ENCODE measurements around the gene LPCAT2. TPM values are rescaled to one million over a fixed set of nuclear protein-coding genes. Genes with fewer than 3 reads are reported as not detected.
A peak's percentile ranks its signal among the peaks of the same experiment; 100 is the strongest.

Gene LPCAT2
- polyA plus RNA-seq, 2 of the 4 experiments (the other 2 are of a cell fraction): 8.0 to 16.3 TPM

DNA sequence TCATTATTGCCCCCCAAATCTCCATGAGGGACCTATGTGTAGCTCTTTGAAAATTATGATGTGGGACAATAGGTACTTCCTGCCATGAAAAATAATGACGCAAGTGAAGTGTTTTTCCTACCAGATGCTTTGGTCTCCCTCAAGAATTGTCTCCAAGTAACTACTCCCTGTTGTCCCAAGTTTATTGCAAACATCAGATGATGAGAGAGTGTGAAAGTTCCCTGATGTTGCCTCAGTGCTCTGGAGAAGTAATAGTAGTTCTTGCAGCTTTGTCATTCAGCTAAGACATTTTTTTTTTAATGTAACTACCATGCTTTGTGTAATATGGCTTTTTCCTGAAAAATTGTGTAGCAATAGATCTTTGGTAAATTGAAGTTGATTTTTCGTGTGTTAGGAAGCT lies 20.1 kb downstream of the LPCAT2 start (continued):
- TF ChIP-seq, protein P1, sequence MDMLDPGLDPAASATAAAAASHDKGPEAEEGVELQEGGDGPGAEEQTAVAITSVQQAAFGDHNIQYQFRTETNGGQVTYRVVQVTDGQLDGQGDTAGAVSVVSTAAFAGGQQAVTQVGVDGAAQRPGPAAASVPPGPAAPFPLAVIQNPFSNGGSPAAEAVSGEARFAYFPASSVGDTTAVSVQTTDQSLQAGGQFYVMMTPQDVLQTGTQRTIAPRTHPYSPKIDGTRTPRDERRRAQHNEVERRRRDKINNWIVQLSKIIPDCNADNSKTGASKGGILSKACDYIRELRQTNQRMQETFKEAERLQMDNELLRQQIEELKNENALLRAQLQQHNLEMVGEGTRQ (IDR thresholded peaks at IDR 0.05): no peak
- TF ChIP-seq HEYL (CRISPR knock-in tag; IDR thresholded peaks at IDR 0.05): no peak
- TF ChIP-seq POLR2A (IDR thresholded peaks at IDR 0.05; ENCODE audit: low read length): no peak
- no peak for TF ChIP-seq RCOR1 (IDR thresholded peaks at IDR 0.05; ENCODE audit: low read depth, low read length)
- TF ChIP-seq KDM1A (IDR thresholded peaks at IDR 0.05; ENCODE audit: low read depth): no peak

DNA sequence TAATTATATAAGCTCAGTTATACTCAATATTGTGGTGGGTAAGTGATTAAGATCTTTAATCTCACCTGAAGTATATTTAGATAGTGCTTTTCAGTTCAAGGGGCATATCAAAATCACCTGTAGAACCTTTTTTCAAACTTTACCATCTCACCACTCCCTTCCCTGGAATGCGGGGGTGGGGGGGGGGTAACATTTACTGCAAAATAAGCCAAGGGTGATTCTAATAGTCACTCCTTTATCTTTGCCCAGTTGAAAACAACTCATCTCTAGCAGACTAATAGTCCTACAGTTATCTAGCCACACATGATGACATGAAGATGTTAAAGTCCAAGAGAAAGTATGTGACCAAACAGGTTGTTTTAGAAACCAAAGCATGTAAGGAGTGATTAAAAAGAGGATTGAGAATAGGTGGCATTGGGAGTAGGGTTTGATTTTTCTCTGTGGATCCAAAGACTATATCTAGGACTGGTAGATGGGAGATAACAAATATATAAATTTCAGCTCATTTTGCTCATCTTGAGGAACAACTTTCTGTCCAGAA lies 21.5 kb downstream of the LPCAT2 start:
- ChIA-PET POLR2A (no interaction called here), CTCF (interaction anchor here (1.0 to 8.2 kb wide), 2 partner anchors 9 to 65 kb away, joined by 3 to 47 read pairs; no protein-coding TSS in a partner anchor)
- no peak for TF ChIP-seq TFCP2L1 (CRISPR knock-in tag; IDR thresholded peaks at IDR 0.05)
- no peak for TF ChIP-seq RARB (CRISPR knock-in tag; IDR thresholded peaks at IDR 0.05)
- TF ChIP-seq JUN (IDR thresholded peaks at IDR 0.05): no peak
- no peak for TF ChIP-seq RFX5 (IDR thresholded peaks at IDR 0.05)
- TF ChIP-seq NPAS2 (CRISPR knock-in tag; IDR thresholded peaks at IDR 0.05; ENCODE audit: borderline replicate concordance): no peak
- TF ChIP-seq, protein P2, sequence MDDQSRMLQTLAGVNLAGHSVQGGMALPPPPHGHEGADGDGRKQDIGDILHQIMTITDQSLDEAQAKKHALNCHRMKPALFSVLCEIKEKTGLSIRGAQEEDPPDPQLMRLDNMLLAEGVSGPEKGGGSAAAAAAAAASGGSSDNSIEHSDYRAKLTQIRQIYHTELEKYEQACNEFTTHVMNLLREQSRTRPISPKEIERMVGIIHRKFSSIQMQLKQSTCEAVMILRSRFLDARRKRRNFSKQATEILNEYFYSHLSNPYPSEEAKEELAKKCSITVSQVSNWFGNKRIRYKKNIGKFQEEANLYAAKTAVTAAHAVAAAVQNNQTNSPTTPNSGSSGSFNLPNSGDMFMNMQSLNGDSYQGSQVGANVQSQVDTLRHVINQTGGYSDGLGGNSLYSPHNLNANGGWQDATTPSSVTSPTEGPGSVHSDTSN (IDR thresholded peaks at IDR 0.05): no peak
- TF ChIP-seq KDM1A (IDR thresholded peaks at IDR 0.05; ENCODE audit: low read depth): no peak
- TF ChIP-seq HOXB5 (CRISPR knock-in tag; IDR thresholded peaks at IDR 0.05): no peak
- no peak for TF ChIP-seq CBX2 (IDR thresholded peaks at IDR 0.05; ENCODE audit: borderline replicate concordance, low read depth)
- no peak for TF ChIP-seq EP300 (IDR thresholded peaks at IDR 0.05)
- TF ChIP-seq POLR2A (IDR thresholded peaks at IDR 0.05; ENCODE audit: low read length): no peak
- TF ChIP-seq HOXA7 (CRISPR knock-in tag; IDR thresholded peaks at IDR 0.05): no peak
- TF ChIP-seq MAFK (IDR thresholded peaks at IDR 0.05; ENCODE audit: partially characterized antibody): no peak
- Histone ChIP-seq H3K4me1 (no peaks in the 10 kb centered on the region), H3K9me3 (no peaks in the 10 kb centered on the region), H3K4me2 (no peak overlapping the region), H3K4me3 (no peak overlapping the region), H3K27ac (no peak overlapping the region)
- WGBS (ENCODE audit: missing lambda C conversion rate): 83% methylated on average over 1 of the region's 1 CpG
- ATAC-seq (no peak), DNase-seq (ENCODE audit: low read depth in 1 of 2, low spot score in 1 of 2) (no peak), FAIRE-seq (no peak)

DNA sequence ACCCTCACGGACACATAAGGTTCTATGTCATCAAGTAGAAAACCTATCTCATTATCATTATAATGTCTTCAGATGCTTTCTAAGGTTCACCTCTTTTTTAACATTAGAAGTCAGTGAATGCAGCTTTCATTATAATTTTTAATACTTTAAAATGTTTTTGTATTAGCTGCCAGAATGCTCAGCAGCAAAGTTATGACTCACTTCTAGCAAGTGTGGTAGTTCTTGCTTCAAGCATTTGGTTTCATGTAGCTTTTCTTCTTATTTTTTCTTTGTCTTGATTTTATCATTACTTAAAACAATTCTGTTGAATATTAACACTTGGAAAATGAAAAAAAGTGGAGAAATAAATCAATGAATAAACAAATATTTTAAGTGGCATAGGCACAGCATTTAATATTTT lies 23.4 kb downstream of the LPCAT2 start:
- H3K4me2 ChIP-seq: no peak overlapping the region
- ATAC-seq (no peak), FAIRE-seq (no peak), DNase-seq (ENCODE audit: low read depth in 1 of 2, low spot score in 1 of 2) (no peak)
- WGBS (ENCODE audit: missing lambda C conversion rate): 88% methylated on average over 1 of the region's 1 CpG
- no peaks in the 10 kb centered on the region for H3K9me3 ChIP-seq
- no peaks in the 10 kb centered on the region for H3K4me1 ChIP-seq
- CTCF ChIA-PET: interaction anchor here (0.6 to 8.2 kb wide), 2 partner anchors 67 to 1280 kb away, joined by 4 to 47 read pairs; no protein-coding TSS in a partner anchor
- H3K27ac ChIP-seq: no peak overlapping the region
- no peak overlapping the region for H3K4me3 ChIP-seq
- TF ChIP-seq NR3C1 (IDR thresholded peaks at IDR 0.05): no peak
- TF ChIP-seq, protein P3, sequence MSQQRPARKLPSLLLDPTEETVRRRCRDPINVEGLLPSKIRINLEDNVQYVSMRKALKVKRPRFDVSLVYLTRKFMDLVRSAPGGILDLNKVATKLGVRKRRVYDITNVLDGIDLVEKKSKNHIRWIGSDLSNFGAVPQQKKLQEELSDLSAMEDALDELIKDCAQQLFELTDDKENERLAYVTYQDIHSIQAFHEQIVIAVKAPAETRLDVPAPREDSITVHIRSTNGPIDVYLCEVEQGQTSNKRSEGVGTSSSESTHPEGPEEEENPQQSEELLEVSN (IDR thresholded peaks at IDR 0.05; ENCODE audit: borderline replicate concordance, low read depth): no peak
- no peak for TF ChIP-seq NPAS2 (CRISPR knock-in tag; IDR thresholded peaks at IDR 0.05; ENCODE audit: borderline replicate concordance)
- POLR2A ChIA-PET: no interaction called here

DNA sequence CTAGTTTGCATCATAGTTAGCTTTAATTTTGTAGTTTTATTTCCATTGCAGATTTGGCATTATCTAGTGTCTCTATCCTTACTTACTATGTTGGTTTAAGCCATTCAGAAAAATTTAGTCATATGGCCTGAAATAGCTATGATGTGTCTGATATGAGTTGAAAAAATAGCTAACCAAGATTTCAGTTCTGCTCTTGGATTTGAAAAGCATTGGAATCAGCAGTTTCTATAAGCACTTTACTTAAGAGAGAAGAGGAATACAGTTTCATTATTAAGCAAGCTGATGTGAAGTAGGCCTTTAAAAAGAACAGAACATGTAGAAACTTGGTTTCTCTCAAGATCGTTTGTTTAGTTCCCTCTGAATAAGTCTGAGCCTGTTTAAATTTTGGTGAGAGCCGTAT lies 25.9 kb downstream of the LPCAT2 start:
- no peak for ATAC-seq
- TF ChIP-seq, protein P4, sequence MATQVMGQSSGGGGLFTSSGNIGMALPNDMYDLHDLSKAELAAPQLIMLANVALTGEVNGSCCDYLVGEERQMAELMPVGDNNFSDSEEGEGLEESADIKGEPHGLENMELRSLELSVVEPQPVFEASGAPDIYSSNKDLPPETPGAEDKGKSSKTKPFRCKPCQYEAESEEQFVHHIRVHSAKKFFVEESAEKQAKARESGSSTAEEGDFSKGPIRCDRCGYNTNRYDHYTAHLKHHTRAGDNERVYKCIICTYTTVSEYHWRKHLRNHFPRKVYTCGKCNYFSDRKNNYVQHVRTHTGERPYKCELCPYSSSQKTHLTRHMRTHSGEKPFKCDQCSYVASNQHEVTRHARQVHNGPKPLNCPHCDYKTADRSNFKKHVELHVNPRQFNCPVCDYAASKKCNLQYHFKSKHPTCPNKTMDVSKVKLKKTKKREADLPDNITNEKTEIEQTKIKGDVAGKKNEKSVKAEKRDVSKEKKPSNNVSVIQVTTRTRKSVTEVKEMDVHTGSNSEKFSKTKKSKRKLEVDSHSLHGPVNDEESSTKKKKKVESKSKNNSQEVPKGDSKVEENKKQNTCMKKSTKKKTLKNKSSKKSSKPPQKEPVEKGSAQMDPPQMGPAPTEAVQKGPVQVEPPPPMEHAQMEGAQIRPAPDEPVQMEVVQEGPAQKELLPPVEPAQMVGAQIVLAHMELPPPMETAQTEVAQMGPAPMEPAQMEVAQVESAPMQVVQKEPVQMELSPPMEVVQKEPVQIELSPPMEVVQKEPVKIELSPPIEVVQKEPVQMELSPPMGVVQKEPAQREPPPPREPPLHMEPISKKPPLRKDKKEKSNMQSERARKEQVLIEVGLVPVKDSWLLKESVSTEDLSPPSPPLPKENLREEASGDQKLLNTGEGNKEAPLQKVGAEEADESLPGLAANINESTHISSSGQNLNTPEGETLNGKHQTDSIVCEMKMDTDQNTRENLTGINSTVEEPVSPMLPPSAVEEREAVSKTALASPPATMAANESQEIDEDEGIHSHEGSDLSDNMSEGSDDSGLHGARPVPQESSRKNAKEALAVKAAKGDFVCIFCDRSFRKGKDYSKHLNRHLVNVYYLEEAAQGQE (IDR thresholded peaks at IDR 0.05): no peak
- TF ChIP-seq CBX2 (IDR thresholded peaks at IDR 0.05; ENCODE audit: borderline replicate concordance, low read depth) (no peak), TP53 (CRISPR knock-in tag; IDR thresholded peaks at IDR 0.05) (no peak), POLR2AphosphoS2 (conservative IDR thresholded peaks at IDR 0.05; ENCODE audit: low read length) (no peak), HOXA7 (CRISPR knock-in tag; IDR thresholded peaks at IDR 0.05) (no peak)
- POLR2A ChIA-PET: no interaction called here
- peak; percentile 49 for FAIRE-seq
- H3K4me2 ChIP-seq: no peak overlapping the region
- no peaks in the 10 kb centered on the region for H3K9me3 ChIP-seq
- H3K4me3 ChIP-seq: no peak overlapping the region
- no peak overlapping the region for H3K27ac ChIP-seq
- H3K4me1 ChIP-seq: no peaks in the 10 kb centered on the region
- no peak for DNase-seq (ENCODE audit: low read depth in 1 of 2, low spot score in 1 of 2)
- CTCF ChIA-PET: interaction anchor here (1.2 to 9.7 kb wide), 2 partner anchors 71 to 73 kb away, joined by 3 to 107 read pairs; no protein-coding TSS in a partner anchor
- 69% methylated on average over 2 of the region's 2 CpGs for WGBS (ENCODE audit: missing lambda C conversion rate)
